MM.1S (cell line): ENCODE data around the gene CACHD1.
"Not testable (repeated sequence)": the region's sequence is repeated elsewhere in the genome, so short reads cannot be mapped to it uniquely, and the experiment has no call there.

Experiments
- DNase-seq: peaks from one replicate; pipeline ENCODE4 v3.0.0-alpha.2; 2015
- H2AFZ ChIP-seq: fragments of 300-600 bp; sonication (generic); 2 replicates; pipeline ENCODE4 v1.6.0; 2016; ENCODE audit warnings: antibody characterized with exemption, low read length
- H3F3A ChIP-seq: fragments of 300-600 bp; sonication (generic); 2 replicates; pipeline ENCODE4 v1.6.1; 2016; ENCODE audit warnings: mild to moderate bottlenecking, antibody characterized with exemption, low read length, moderate library complexity, mixed read lengths; ENCODE audit not compliant: insufficient read depth
- H3K27ac ChIP-seq: fragments of 300-600 bp; sonication (generic); 2 replicates; pipeline ENCODE4 v1.5.1; 2016; ENCODE audit warnings: mild to moderate bottlenecking, low read length
- H3K27me3 ChIP-seq: fragments of 300-600 bp; sonication (generic); replicated peaks from 2 replicates; pipeline ENCODE4 v1.6.0; 2016; ENCODE audit warnings: low read length; ENCODE audit not compliant: insufficient read depth
- H3K36me3 ChIP-seq: fragments of 300-600 bp; sonication (generic); replicated peaks from 2 replicates; pipeline ENCODE4 v1.6.1; 2016; ENCODE audit warnings: mild to moderate bottlenecking, low read length, mixed read lengths; ENCODE audit not compliant: insufficient read depth
- H3K4me1 ChIP-seq: fragments of 300-600 bp; sonication (generic); 2 replicates; pipeline ENCODE4 v1.6.1; 2016; ENCODE audit warnings: low read length, mixed read lengths
- H3K4me2 ChIP-seq: fragments of 300-600 bp; sonication (generic); 2 replicates; pipeline ENCODE4 v1.6.0; 2016; ENCODE audit warnings: low read depth, low read length
- H3K4me3 ChIP-seq: fragments of 300-600 bp; sonication (generic); 2 replicates; pipeline ENCODE4 v1.5.1; 2016; ENCODE audit warnings: low read length, mixed read lengths
- H3K79me2 ChIP-seq: fragments of 300-600 bp; sonication (generic); 2 replicates; pipeline ENCODE4 v1.6.1; 2016; ENCODE audit warnings: mixed run types, low read length, mixed read lengths
- H3K9ac ChIP-seq: fragments of 300-600 bp; sonication (generic); 2 replicates; pipeline ENCODE4 v1.6.1; 2016; ENCODE audit warnings: low read length, mixed read lengths
- H3K9me2 ChIP-seq: fragments of 300-600 bp; sonication (generic); replicated peaks from 2 replicates; pipeline ENCODE4 v1.6.1; 2016; ENCODE audit warnings: mild to moderate bottlenecking, low read length, mixed read lengths; ENCODE audit not compliant: insufficient read depth
- H3K9me3 ChIP-seq: fragments of 300-600 bp; sonication (generic); replicated peaks from 2 replicates; pipeline ENCODE4 v1.6.1; 2016; ENCODE audit warnings: mild to moderate bottlenecking, low read length, mixed read lengths; ENCODE audit not compliant: insufficient read depth
- H4K20me1 ChIP-seq: fragments of 300-600 bp; sonication (generic); 2 replicates; pipeline ENCODE4 v1.6.1; 2016; ENCODE audit warnings: mild to moderate bottlenecking, low read length, moderate library complexity, mixed read lengths; ENCODE audit not compliant: insufficient read depth
- CTCF ChIP-seq: fragments of 300-600 bp; sonication (generic); IDR thresholded peaks from 2 replicates; pipeline ENCODE4 v1.5.1; 2016; ENCODE audit warnings: antibody characterized with exemption, low read length, mixed read lengths
- EZH2 ChIP-seq: fragments of 300-600 bp; sonication (generic); optimal IDR thresholded peaks from 2 replicates; pipeline ENCODE3; 2017; ENCODE audit warnings: low read depth, mild to moderate bottlenecking, antibody characterized with exemption, low read length, mixed read lengths
- EZH2phosphoT487 ChIP-seq: fragments of 300-600 bp; sonication (generic); IDR thresholded peaks from 2 replicates; pipeline ENCODE4 v1.6.1; 2018; ENCODE audit warnings: antibody characterized with exemption, low read length

The CACHD1 gene

GRCh38 chr1:64734287-64734652 is 264.3 kb downstream of the CACHD1 start:
- Histone ChIP-seq H3K79me2 (no peaks in the 10 kb centered on the region), H3K9me2 (no peaks in the 10 kb centered on the region), H3K27ac (no peak overlapping the region), H4K20me1 (no peaks in the 10 kb centered on the region), H3K4me2 (no peak overlapping the region), H3K4me3 (no peak overlapping the region), H3F3A (no peaks in the 10 kb centered on the region), H3K27me3 (no peaks in the 10 kb centered on the region), H3K36me3 (no peaks in the 10 kb centered on the region), H3K9ac (no peak overlapping the region), H2AFZ (no peak overlapping the region), H3K4me1 (no peaks in the 10 kb centered on the region), H3K9me3 (no peaks in the 10 kb centered on the region)
- no peak for DNase-seq
- no peak for TF ChIP-seq CTCF
- no peak for TF ChIP-seq EZH2
- no peak for TF ChIP-seq EZH2phosphoT487

- H3K4me3 ChIP-seq, H3K4me2 ChIP-seq, H2AFZ ChIP-seq: not testable (repeated sequence)
These were observed 270.8 kb downstream of the CACHD1 start for GRCh38 chr1:64740687-64741086.

More at GRCh38 chr1:64740687-64741086, 270.8 kb downstream of the CACHD1 start:
- not testable (repeated sequence) for H3K4me1 ChIP-seq, H3K27me3 ChIP-seq, H4K20me1 ChIP-seq, DNase-seq, H3K9me3 ChIP-seq, H3K36me3 ChIP-seq, H3K9me2 ChIP-seq, H3K79me2 ChIP-seq, H3K9ac ChIP-seq, H3K27ac ChIP-seq, H3F3A ChIP-seq
